B cell (primary cell): Measurements from ENCODE around the gene ITPR1. TPM values are rescaled to one million over a fixed set of nuclear protein-coding genes. Genes with fewer than 3 reads are reported as not detected.
A peak's percentile ranks its signal among the peaks of the same experiment; 100 is the strongest.

ENCODE experiments used
- ATAC-seq: fragments of 200-7000 bp; cut with Tn5 transposase; one replicate; pipeline ENCODE4 v1.10.0; 2021; ENCODE audit warnings: low read depth, mild to moderate bottlenecking, moderate number of reproducible peaks, moderate library complexity
- CTCF ChIA-PET: fragments of 350-600 bp; sonication (Branson Sonifier 250); formaldehyde crosslinking; loops from one replicate; lab custom pipeline; 2021; ENCODE audit warnings: antibody characterized with exemption, inconsistent platforms; lab: Charles Lee
- POLR2A ChIA-PET: fragments of 350-600 bp; sonication (Branson Sonifier 250); formaldehyde crosslinking; loops from one replicate; lab custom pipeline; 2021; ENCODE audit warnings: antibody characterized with exemption; lab: Charles Lee
- DNase-seq: peaks from one replicate; pipeline ENCODE4 v3.0.0; 2013
- H2AFZ ChIP-seq: 2 replicates; pipeline ENCODE4 v1.6.1; 2012; ENCODE audit warnings: mild to moderate bottlenecking, low read depth, low read length; ENCODE audit not compliant: insufficient read depth, poor library complexity, severe bottlenecking
- H3K27ac ChIP-seq, 2 donors: 1 replicate in 1 of 2; 2 replicates in 1 of 2; pipeline ENCODE4 v1.5.1; 2012 to 2013; ENCODE audit warnings: low read length in 2 of 2, mild to moderate bottlenecking in 2 of 2, moderate library complexity in 1 of 2
- H3K27me3 ChIP-seq, 4 experiments: fragments of 200-600 bp in 1 of 4; sonication (generic) in 1 of 4; replicated peaks in 1 of 4; 1 replicate in 2 of 4; 2 replicates in 2 of 4; pipeline versions ENCODE4 v1.6.1 to v1.7.0; 2013 to 2016; ENCODE audit warnings: low read length in 3 of 4, mild to moderate bottlenecking in 2 of 4, mixed read lengths in 1 of 4, moderate library complexity in 1 of 4; ENCODE audit not compliant: insufficient read depth in 4 of 4, control insufficient read depth in 3 of 4; ENCODE audit errors: control extremely low read depth in 1 of 4
- H3K36me3 ChIP-seq, 2 experiments: replicated peaks in 1 of 2; 1 replicate in 1 of 2; 2 replicates in 1 of 2; pipeline versions ENCODE4 v1.6.1 to v1.7.1; 2013; ENCODE audit warnings: low read length in 1 of 2; ENCODE audit not compliant: insufficient read depth in 2 of 2, control insufficient read depth in 1 of 2; ENCODE audit errors: control extremely low read depth in 1 of 2, extremely low read depth in 1 of 2
- H3K4me1 ChIP-seq, 2 donors: fragments of 200-600 bp in 1 of 2; sonication (generic) in 1 of 2; 1 replicate in 1 of 2; 2 replicates in 1 of 2; pipeline versions ENCODE4 v1.5.1 to v1.6.1; 2013 to 2017; ENCODE audit warnings: low read length in 2 of 2; ENCODE audit not compliant: control insufficient read depth in 2 of 2, insufficient read depth in 2 of 2
- H3K4me2 ChIP-seq: replicated peaks from 2 replicates; pipeline ENCODE3; 2012; ENCODE audit warnings: mild to moderate bottlenecking, low read depth, low read length; ENCODE audit not compliant: poor library complexity, severe bottlenecking
- H3K4me3 ChIP-seq, 5 experiments: fragments of 200-600 bp in 1 of 5; sonication (generic) in 1 of 5; 1 replicate in 3 of 5; 2 replicates in 2 of 5; pipeline versions ENCODE4 v1.5.1 to v1.7.0; 2011 to 2016; ENCODE audit warnings: low read length in 4 of 5, mild to moderate bottlenecking in 4 of 5, low read depth in 2 of 5, control low read depth in 1 of 5, moderate library complexity in 1 of 5; ENCODE audit not compliant: insufficient read depth in 1 of 5; ENCODE audit errors: control extremely low read depth in 1 of 5, extremely low read depth in 1 of 5
- H3K79me2 ChIP-seq: fragments of 200-600 bp; sonication (generic); one replicate; pipeline ENCODE4 v1.6.0; 2016; ENCODE audit warnings: low read length; ENCODE audit not compliant: control insufficient read depth, insufficient read depth
- H3K9ac ChIP-seq: fragments of 200-600 bp; sonication (generic); 2 replicates; pipeline ENCODE4 v1.6.1; 2017; ENCODE audit warnings: mild to moderate bottlenecking, low read length, moderate library complexity
- H3K9me3 ChIP-seq, 3 donors: one replicate each; pipeline versions ENCODE4 v1.6.1 to v1.7.1; 2013; ENCODE audit warnings: low read length in 2 of 3; ENCODE audit not compliant: control insufficient read depth in 2 of 3, insufficient read depth in 1 of 3; ENCODE audit errors: control extremely low read depth in 1 of 3
- H4K20me1 ChIP-seq: 2 replicates; pipeline ENCODE4 v1.6.0; 2012; ENCODE audit warnings: mild to moderate bottlenecking, low read length; ENCODE audit not compliant: insufficient read depth, control insufficient read depth, poor library complexity, severe bottlenecking
- H3K27ac Mint-ChIP-seq: one replicate; pipeline ENCODE4 v1.8.0; 2021; ENCODE audit warnings: mixed read lengths
- H3K27me3 Mint-ChIP-seq: one replicate; pipeline ENCODE4 v1.8.0; 2021; ENCODE audit warnings: mixed read lengths
- H3K4me1 Mint-ChIP-seq: one replicate; pipeline ENCODE4 v1.8.0; 2021; ENCODE audit warnings: mixed read lengths
- H3K4me3 Mint-ChIP-seq: one replicate; pipeline ENCODE4 v1.8.0; 2021; ENCODE audit warnings: mixed read lengths
- H3K9me3 Mint-ChIP-seq: one replicate; pipeline ENCODE4 v1.8.0; 2022; ENCODE audit warnings: mixed read lengths; ENCODE audit not compliant: insufficient read depth
- CTCF ChIP-seq: fragments of 200-600 bp; IDR thresholded peaks from one replicate; pipeline ENCODE4 v1.8.0; 2022; ENCODE audit warnings: antibody characterized with exemption, mild to moderate bottlenecking
- EZH2 ChIP-seq: IDR thresholded peaks from 2 replicates; pipeline ENCODE4 v1.6.1; 2012; ENCODE audit warnings: borderline replicate concordance, low read depth, mild to moderate bottlenecking, moderate library complexity, low read length; ENCODE audit not compliant: insufficient read depth, poor library complexity, severe bottlenecking
- WGBS: methylation state at CpG from one replicate; pipeline ENCODE4 v1.1.5; 2013; ENCODE audit warnings: missing lambda C conversion rate; ENCODE audit not compliant: insufficient coverage; 5-methylcytosine and 5-hydroxymethylcytosine counted together
- intact Hi-C: fragments of 100-400 bp; cut with micrococcal nuclease; formaldehyde crosslinking; loops from one replicate; pipeline ENCODE4 v1.10.0; 2022
- polyA plus RNA-seq: library from polyadenylated mRNA; depleted of rRNA; stranded (reverse); fragments of >200 nt; gene quantifications from 2 replicates; pipeline ENCODE4 v1.2.3, GENCODE V29; 2012
- total RNA-seq, 2 donors: library from RNA; stranded (reverse); fragments of 120-200 nt in 1 of 2; gene quantifications; 1 replicate in 1 of 2; 2 replicates in 1 of 2; pipeline versions ENCODE4 v1.2.3 to v1.2.4, GENCODE V29; 2013 to 2022

Gene ITPR1
- total and polyA plus RNA-seq, 2 donors (not counting 1 experiment from before 2014, with no cell fraction given) = 64.0 to 332 TPM

- peaks cover 98% of the 10 kb centered on the region for H4K20me1 ChIP-seq
- H3K27me3 Mint-ChIP-seq = no peaks in the 10 kb centered on the region
- no peak overlapping the region for H3K27ac ChIP-seq
- intact Hi-C loops = no loop called here
- no peak overlapping the region for H3K4me3 ChIP-seq
- H3K27ac Mint-ChIP-seq = no peak overlapping the region
- H3K36me3 ChIP-seq = peaks cover 0 to 4% of the 10 kb centered on the region in 2 experiments
- no peak overlapping the region for H2AFZ ChIP-seq
- ChIA-PET CTCF (no interaction called here), POLR2A (no interaction called here)
- H3K4me1 ChIP-seq = no peaks in the 10 kb centered on the region
- no peak for ATAC-seq
- peaks cover 98% of the 10 kb centered on the region for H3K79me2 ChIP-seq
- H3K9me3 ChIP-seq = peaks cover 0 to 6% (median 0%) of the 10 kb centered on the region in 3 donors
- 100% methylated on average over 1 of the region's 4 CpGs for WGBS
- H3K4me3 Mint-ChIP-seq = no peak overlapping the region
- H3K27me3 ChIP-seq = no peaks in the 10 kb centered on the region
- no peak overlapping the region for H3K9ac ChIP-seq
- peaks cover 3% of the 10 kb centered on the region for H3K9me3 Mint-ChIP-seq
- TF ChIP-seq EZH2 (no peak), CTCF (no peak)
- peaks cover 48% of the 10 kb centered on the region for H3K4me1 Mint-ChIP-seq
- DNase-seq = no peak
- no peak overlapping the region for H3K4me2 ChIP-seq
These were observed 69.4 kb downstream of the ITPR1 start for GRCh38 chr3:4562595-4562994.

GRCh38 chr3:4564270-4564669 is 71.1 kb downstream of the ITPR1 start:
- Mint-ChIP-seq H3K4me3 (no peak overlapping the region), H3K27me3 (no peaks in the 10 kb centered on the region), H3K4me1 (peaks cover 60% of the 10 kb centered on the region), H3K27ac (no peak overlapping the region), H3K9me3 (no peaks in the 10 kb centered on the region)
- Histone ChIP-seq H3K4me1 (peaks cover 0 to 7% of the 10 kb centered on the region in 2 donors), H3K9ac (no peak overlapping the region), H3K27me3 (no peaks in the 10 kb centered on the region), H3K27ac (peak overlapping the region in 1 of 2 donors; percentile 17), H3K79me2 (peaks cover 97% of the 10 kb centered on the region), H3K4me3 (no peak overlapping the region), H4K20me1 (peaks cover 98% of the 10 kb centered on the region), H2AFZ (no peak overlapping the region), H3K4me2 (no peak overlapping the region), H3K9me3 (no peaks in the 10 kb centered on the region), H3K36me3 (peaks cover 0 to 4% of the 10 kb centered on the region in 2 experiments)
- WGBS = 100% methylated on average over 3 of the region's 7 CpGs
- intact Hi-C loops = no loop called here
- CTCF ChIA-PET = no interaction called here
- DNase-seq (no peak), ATAC-seq (no peak)
- POLR2A ChIA-PET = no interaction called here
- TF ChIP-seq EZH2 = no peak
- TF ChIP-seq CTCF = no peak
